GM19193 (cell line): ENCODE data around the gene DTNB.

ENCODE experiments used
- POLR2A ChIP-seq: IDR thresholded peaks from 4 replicates; pipeline ENCODE4 v1.6.1; 2011; ENCODE audit not compliant: insufficient read depth, insufficient read length; ENCODE audit errors: extremely low read depth

Gene DTNB

GRCh38 chr2:25673300-25674076, at the start of gene DTNB:
Gene DTNB, minus strand, starts transcription at chr2:25673577. Its CDS starts 20,917 bp downstream, at chr2:25652660.
- TF ChIP-seq POLR2A: peak; percentile 70

GRCh38 chr2:25722224-25722623, 48.8 kb upstream of the DTNB start:
- no peak for TF ChIP-seq POLR2A

GRCh38 chr2:25720575-25720974, 47.2 kb upstream of the DTNB start:
- TF ChIP-seq POLR2A: no peak

- no peak for TF ChIP-seq POLR2A
These were observed 41.4 kb upstream of the DTNB start for GRCh38 chr2:25714740-25715139.

GRCh38 chr2:25712455-25712854, 39.1 kb upstream of the DTNB start:
- no peak for TF ChIP-seq POLR2A

GRCh38 chr2:25711675-25712354, 38.4 kb upstream of the DTNB start:
- TF ChIP-seq POLR2A: no peak

GRCh38 chr2:25710750-25711149, 37.4 kb upstream of the DTNB start:
- TF ChIP-seq POLR2A: no peak

- TF ChIP-seq POLR2A: no peak
These were observed 36.0 kb upstream of the DTNB start for GRCh38 chr2:25709349-25709748.

GRCh38 chr2:25707927-25708590, 34.7 kb upstream of the DTNB start:
- no peak for TF ChIP-seq POLR2A

- TF ChIP-seq POLR2A: no peak
These were observed 28.4 kb upstream of the DTNB start for GRCh38 chr2:25701801-25702200.

GRCh38 chr2:25700221-25700660, 26.9 kb upstream of the DTNB start:
- no peak for TF ChIP-seq POLR2A

GRCh38 chr2:25699216-25699615, 25.8 kb upstream of the DTNB start:
- no peak for TF ChIP-seq POLR2A

GRCh38 chr2:25698752-25699151, 25.4 kb upstream of the DTNB start:
- no peak for TF ChIP-seq POLR2A

GRCh38 chr2:25697559-25698341, 24.4 kb upstream of the DTNB start:
- TF ChIP-seq POLR2A: no peak

GRCh38 chr2:25692737-25693445, 19.5 kb upstream of the DTNB start:
- TF ChIP-seq POLR2A: no peak

- TF ChIP-seq POLR2A: no peak
These were observed 18.8 kb upstream of the DTNB start for GRCh38 chr2:25692143-25692542.
